ENCODE data around the gene TTYH1. TPM values are rescaled to one million over a fixed set of nuclear protein-coding genes. Genes with fewer than 3 reads are reported as not detected.

TTYH1 gene
- polyA plus RNA-seq, 1 of the 3 experiments (the other 2 are of a cell fraction): 0.05 TPM

DNA sequence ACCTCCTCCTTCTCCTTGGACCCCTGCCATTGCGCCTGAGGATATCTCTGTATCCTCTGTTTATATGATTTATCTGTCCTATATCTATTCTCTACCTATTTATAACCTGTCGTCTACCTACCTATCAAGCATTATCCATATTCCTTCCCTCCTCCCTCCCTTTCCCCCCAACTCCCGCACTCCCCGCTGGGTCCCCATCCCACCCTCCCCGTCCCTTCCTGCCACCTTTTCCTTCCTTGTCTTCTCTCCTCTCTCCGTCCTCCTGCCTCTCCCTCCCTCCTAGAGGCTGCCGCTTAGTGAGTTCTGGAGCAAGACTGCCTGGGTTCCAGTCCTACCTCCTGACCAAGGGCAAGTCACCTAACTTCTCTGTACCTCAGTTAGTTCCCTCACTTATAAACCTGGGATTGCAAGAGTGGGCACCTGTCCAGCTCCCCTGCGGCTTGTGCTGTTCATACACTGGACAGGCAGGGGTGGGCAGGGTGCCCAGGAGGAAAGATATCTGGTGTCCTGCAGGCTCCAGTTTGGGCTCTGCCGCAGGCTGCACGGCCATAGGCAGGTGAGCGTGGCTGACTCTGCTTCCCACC lies 16.1 kb downstream of the TTYH1 start:
- Histone ChIP-seq H3K9ac (no peak overlapping the region), H3K27me3 (ENCODE audit: insufficient read depth) (peaks cover 39% of the 10 kb centered on the region), H3K4me2 (peak overlapping the region; percentile 74), H2AFZ (ENCODE audit: low read depth) (no peak overlapping the region), H3K27ac (ENCODE audit: low read depth in 2 of 2, low read length in 1 of 2) (no peak overlapping the region), H3F3A (replicated peaks; ENCODE audit: insufficient read depth) (no peaks in the 10 kb centered on the region), H3K9me3 (no peaks in the 10 kb centered on the region), H3K36me3 (replicated peaks in 1 of 2; ENCODE audit: control insufficient read depth in 1 of 2, insufficient read depth in 2 of 2, low read length in 1 of 2) (no peaks in the 10 kb centered on the region), H3K79me2 (ENCODE audit: insufficient read depth) (no peaks in the 10 kb centered on the region), H4K20me1 (ENCODE audit: insufficient read depth) (0 out of 2 replicates have a peak, but pooled peaks cover 3% of the 10 kb centered on the region), H3K4me3 (ENCODE audit: low read depth in 2 of 2, low read length in 1 of 2) (peak overlapping the region in 1 of 2 experiments; percentile 36; a peak in 1 of 4 replicates), H3K9me2 (no peaks in the 10 kb centered on the region), H3K4me1 (ENCODE audit: control insufficient read depth in 1 of 2, insufficient read depth in 2 of 2, low read depth in 1 of 2, low read length in 1 of 2) (peaks cover 0 to 12% of the 10 kb centered on the region in 2 experiments; a peak in 1 of 4 replicates)
- POLR2A ChIA-PET: interaction anchor here (1.0 kb wide), 1 partner anchor 17 kb away, joined by 4 read pairs; the partner anchor contains the start of gene LENG8
- CTCF ChIA-PET: interaction anchor here (1.0 to 1.2 kb wide), 5 partner anchors 10 to 34 kb away, joined by 3 to 5 read pairs (median 3); no protein-coding TSS in a partner anchor
- TF ChIP-seq RAD21 (IDR thresholded peaks at IDR 0.05; ENCODE audit: low read length) (no peak), TCF12 (IDR thresholded peaks at IDR 0.05) (no peak), GATA2 (CRISPR knock-in tag; IDR thresholded peaks at IDR 0.05) (no peak), NFIC (IDR thresholded peaks at IDR 0.05; ENCODE audit: borderline replicate concordance) (0 out of 2 replicates have a peak, but pooled peaks have one; percentile 12), GABPA (IDR thresholded peaks at IDR 0.05; ENCODE audit: low read depth) (no peak)
- DNase-seq: no peak
- 16% methylated on average over 11 of the region's 11 CpGs for WGBS (ENCODE audit: low lambda C conversion rate)

DNA sequence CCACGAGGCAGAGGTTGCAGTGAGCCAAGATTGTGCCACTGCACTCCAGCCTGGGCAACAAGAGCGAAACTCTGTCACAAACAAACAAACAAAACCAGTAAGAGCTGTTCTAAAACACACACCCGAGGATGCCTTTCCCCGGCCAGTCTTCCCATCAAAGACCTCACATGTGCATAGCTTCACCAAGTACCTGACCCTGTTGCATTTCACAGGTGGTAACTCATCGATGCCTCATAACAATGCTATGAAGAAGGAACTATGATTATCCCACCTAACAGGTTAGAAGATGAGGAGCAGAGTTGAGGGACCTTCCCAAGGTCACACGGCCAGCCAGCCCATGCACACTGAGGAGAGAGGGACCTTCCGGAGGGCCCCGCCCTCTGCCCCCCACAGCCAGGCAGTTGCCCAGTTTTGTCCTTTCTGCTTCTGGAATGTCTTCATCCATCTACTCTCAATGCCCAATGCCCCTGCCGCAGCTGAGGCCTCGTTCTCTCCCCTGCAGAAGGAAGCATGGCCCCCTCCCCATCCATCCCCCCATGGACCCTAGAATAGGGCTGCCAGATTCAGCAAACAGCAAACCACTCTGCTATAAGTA lies 17.0 kb downstream of the TTYH1 start:
- H3K9me2 ChIP-seq: no peaks in the 10 kb centered on the region
- no peaks in the 10 kb centered on the region for H3K9me3 ChIP-seq
- H3K4me3 ChIP-seq (ENCODE audit: low read depth in 2 of 2, low read length in 1 of 2): no peak overlapping the region
- no peak overlapping the region for H3K27ac ChIP-seq (ENCODE audit: low read depth in 2 of 2, low read length in 1 of 2)
- H3K9ac ChIP-seq: no peak overlapping the region
- H3K36me3 ChIP-seq (replicated peaks in 1 of 2; ENCODE audit: control insufficient read depth in 1 of 2, insufficient read depth in 2 of 2, low read length in 1 of 2): no peaks in the 10 kb centered on the region
- TF ChIP-seq SMC3 (IDR thresholded peaks at IDR 0.05; ENCODE audit: low read depth, low read length) (no peak), EP300 (IDR thresholded peaks at IDR 0.05; ENCODE audit: borderline replicate concordance in 1 of 2, low read depth in 1 of 2, low read length in 1 of 2) (no peak), MXI1 (IDR thresholded peaks at IDR 0.05; ENCODE audit: low read depth, low read length) (no peak), NRF1 (IDR thresholded peaks at IDR 0.05; ENCODE audit: low read depth, low read length) (no peak)
- no peak overlapping the region for H2AFZ ChIP-seq (ENCODE audit: low read depth)
- H3K4me1 ChIP-seq (ENCODE audit: control insufficient read depth in 1 of 2, insufficient read depth in 2 of 2, low read depth in 1 of 2, low read length in 1 of 2): peaks cover 0 to 12% of the 10 kb centered on the region in 2 experiments; a peak in 1 of 4 replicates
- DNase-seq: no peak
- CTCF ChIA-PET: interaction anchor here (1.0 to 1.2 kb wide), 4 partner anchors 10 to 33 kb away, joined by 3 to 4 read pairs (median 3); no protein-coding TSS in a partner anchor
- POLR2A ChIA-PET: no interaction called here
- peaks cover 34% of the 10 kb centered on the region for H3K27me3 ChIP-seq (ENCODE audit: insufficient read depth)
- no peaks in the 10 kb centered on the region for H3F3A ChIP-seq (replicated peaks; ENCODE audit: insufficient read depth)
- no peak overlapping the region for H3K4me2 ChIP-seq
- H4K20me1 ChIP-seq (ENCODE audit: insufficient read depth): 0 out of 2 replicates have a peak, but pooled peaks cover 3% of the 10 kb centered on the region
- H3K79me2 ChIP-seq (ENCODE audit: insufficient read depth): no peaks in the 10 kb centered on the region
- 57% methylated on average over 10 of the region's 10 CpGs for WGBS (ENCODE audit: low lambda C conversion rate)

DNA sequence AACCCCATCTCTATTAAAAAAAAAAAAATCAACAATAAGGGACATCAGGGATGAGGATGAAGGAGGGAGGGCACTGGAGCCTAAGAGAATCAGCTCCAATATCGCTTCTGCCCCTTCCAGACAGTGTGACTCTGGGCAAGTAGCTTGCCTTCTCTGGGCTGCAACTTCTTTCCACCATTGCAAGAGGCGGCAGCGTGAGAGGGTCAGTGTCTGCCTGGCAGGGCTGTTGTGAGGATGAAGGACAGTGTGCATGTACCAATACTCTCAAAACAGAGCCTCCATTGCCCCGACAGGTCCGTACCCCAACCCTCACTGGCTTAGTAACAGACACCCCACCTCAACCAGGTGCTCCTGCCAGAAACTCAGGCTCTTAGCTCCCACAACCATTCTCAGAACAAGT lies 18.4 kb downstream of the TTYH1 start:
- H2AFZ ChIP-seq (ENCODE audit: low read depth): no peak overlapping the region
- 90% methylated on average over 3 of the region's 5 CpGs for whole genome bisulfite sequencing (ENCODE audit: low lambda C conversion rate)
- H3K27me3 ChIP-seq (ENCODE audit: insufficient read depth): peaks cover 20% of the 10 kb centered on the region
- POLR2A ChIA-PET: interaction anchor here (2.2 kb wide), 1 partner anchor 15 kb away, joined by 7 read pairs; the partner anchor contains the start of gene LENG8
- CTCF ChIA-PET: no interaction called here
- DNase-seq: no peak
- TF ChIP-seq MXI1 (IDR thresholded peaks at IDR 0.05; ENCODE audit: low read depth, low read length): no peak
- TF ChIP-seq MEF2A (IDR thresholded peaks at IDR 0.05; ENCODE audit: borderline replicate concordance, low read depth): no peak
- no peak for TF ChIP-seq JUND (IDR thresholded peaks at IDR 0.05)
- H3K4me3 ChIP-seq (ENCODE audit: low read depth in 2 of 2, low read length in 1 of 2): no peak overlapping the region
- H3K36me3 ChIP-seq (replicated peaks in 1 of 2; ENCODE audit: control insufficient read depth in 1 of 2, insufficient read depth in 2 of 2, low read length in 1 of 2): no peaks in the 10 kb centered on the region
- no peaks in the 10 kb centered on the region for H3F3A ChIP-seq (replicated peaks; ENCODE audit: insufficient read depth)
- H3K27ac ChIP-seq (ENCODE audit: low read depth in 2 of 2, low read length in 1 of 2): no peak overlapping the region
- H4K20me1 ChIP-seq (ENCODE audit: insufficient read depth): 0 out of 2 replicates have a peak, but pooled peaks cover 8% of the 10 kb centered on the region
- no peak overlapping the region for H3K9ac ChIP-seq
- peaks cover 7% of the 10 kb centered on the region; the same call in 1 of the 2 replicates for H3K79me2 ChIP-seq (ENCODE audit: insufficient read depth)
- H3K9me3 ChIP-seq: no peaks in the 10 kb centered on the region
- H3K4me1 ChIP-seq (ENCODE audit: control insufficient read depth in 1 of 2, insufficient read depth in 2 of 2, low read depth in 1 of 2, low read length in 1 of 2): peaks cover 0 to 12% of the 10 kb centered on the region in 2 experiments; a peak in 1 of 4 replicates
- no peak overlapping the region for H3K4me2 ChIP-seq
- H3K9me2 ChIP-seq: no peaks in the 10 kb centered on the region

Data from SK-N-SH (cell line).